GM12872 (cell line): ENCODE measurements around the gene VLDLR.

Experiments
- CTCF ChIP-seq: IDR thresholded peaks from 3 replicates; pipeline ENCODE4 v1.5.1; 2011; ENCODE audit warnings: low read depth, mild to moderate bottlenecking, low read length, moderate library complexity; ENCODE audit not compliant: insufficient read depth

Gene VLDLR

GRCh38 chr9:2677915-2678889 lies 56.6 kb downstream of the VLDLR start:
- no peak for TF ChIP-seq CTCF

DNA sequence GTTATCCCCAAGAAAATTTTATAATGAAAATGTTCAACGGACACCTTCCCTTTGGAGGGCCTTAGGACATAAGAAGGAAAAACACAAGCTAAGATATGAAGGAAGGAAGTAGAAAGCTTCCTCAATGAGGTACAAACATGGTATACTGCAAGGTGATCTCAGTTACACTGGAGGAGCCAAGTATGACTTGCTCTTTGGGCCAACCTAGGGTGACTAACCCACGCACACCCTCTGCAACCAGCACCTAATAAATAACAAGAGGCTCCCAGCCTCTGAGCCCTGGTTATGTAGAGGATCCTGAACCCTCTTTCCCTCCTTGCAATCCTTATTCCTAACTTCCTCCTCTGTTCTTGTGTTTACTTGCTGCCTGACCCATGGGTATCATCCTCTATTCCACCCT lies 57.4 kb downstream of the VLDLR start:
- TF ChIP-seq CTCF: no peak

DNA sequence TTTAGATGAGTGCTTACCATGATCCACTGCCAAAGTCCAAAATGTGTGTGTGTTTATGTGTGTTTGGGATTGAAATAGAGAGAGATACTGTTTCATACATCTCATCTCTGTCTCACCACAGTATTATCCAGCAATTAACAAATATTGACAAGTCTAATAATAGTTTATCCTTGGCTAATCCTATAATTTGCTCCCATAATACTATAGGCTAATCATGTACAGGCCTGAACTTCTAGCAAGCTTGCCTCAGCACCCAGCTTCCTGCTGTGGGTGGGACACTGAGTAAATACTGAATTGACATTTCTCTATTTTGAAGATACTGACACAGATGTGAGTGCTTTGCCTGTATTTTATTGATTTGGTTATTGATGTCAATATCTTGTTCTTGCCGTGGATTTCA lies 60.4 kb downstream of the VLDLR start:
- no peak for TF ChIP-seq CTCF

DNA sequence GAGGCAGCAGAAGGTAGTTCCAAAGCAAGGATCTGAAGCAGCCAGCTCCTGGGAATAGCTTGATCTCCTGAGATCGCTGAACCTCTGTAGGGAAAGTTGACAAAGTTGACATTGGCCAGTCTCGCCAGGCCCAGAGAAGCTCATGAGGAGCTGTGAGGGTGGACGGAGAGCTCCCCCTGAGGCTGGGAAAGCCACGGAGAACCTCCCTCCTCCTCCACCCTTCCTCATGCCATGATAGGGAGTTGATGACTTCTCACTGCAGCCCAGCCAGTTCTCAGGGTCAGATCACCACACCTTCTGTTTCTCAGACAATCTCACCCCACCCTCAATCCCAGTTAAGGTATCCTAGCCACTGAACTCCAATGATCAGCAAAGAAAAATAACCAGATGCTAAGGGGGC lies 65.3 kb downstream of the VLDLR start:
- no peak for TF ChIP-seq CTCF

DNA sequence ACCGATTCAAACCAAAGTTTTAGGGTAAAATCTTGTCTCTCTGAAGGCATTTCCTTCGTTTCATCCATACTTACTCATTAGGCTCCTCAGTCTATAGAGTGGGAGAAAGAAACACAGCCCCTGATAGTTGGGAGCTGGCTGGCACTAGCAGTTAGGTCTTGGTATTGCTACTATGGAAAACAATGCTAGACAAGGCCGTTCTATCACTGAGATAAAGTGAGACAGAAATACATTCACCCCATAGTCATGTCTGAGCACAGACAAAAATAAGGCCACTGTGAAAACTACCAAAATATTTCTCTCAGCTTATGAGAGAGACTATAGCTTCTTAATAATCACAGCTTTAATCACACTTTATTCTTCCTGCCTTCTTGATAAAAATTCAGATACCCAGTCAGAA lies 67.0 kb downstream of the VLDLR start:
- TF ChIP-seq CTCF: no peak

GRCh38 chr9:2691212-2691611 lies 69.6 kb downstream of the VLDLR start:
- TF ChIP-seq CTCF: no peak

DNA sequence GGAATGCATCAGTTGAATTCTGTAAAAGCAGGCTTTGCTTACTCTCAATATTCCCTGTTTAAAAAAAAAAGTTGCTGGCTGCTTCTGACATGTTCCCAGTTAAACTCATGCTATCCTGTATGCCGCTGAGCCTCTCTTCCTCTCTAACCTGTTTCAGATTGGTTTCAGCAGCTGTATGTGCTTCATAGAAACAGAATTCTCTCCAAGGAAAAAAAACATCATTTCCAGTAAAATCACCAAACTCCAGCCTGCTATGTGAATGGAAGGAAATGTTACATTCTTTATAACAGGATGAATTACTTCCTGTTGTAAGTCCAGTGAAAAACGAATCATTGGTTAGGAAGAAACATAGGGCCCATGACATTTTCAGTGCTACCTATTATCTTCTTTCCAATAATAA lies 70.0 kb downstream of the VLDLR start:
- TF ChIP-seq CTCF: no peak
